ENCODE data around the gene AARS2.
A peak's percentile ranks its signal among the peaks of the same experiment; 100 is the strongest.

AARS2 gene

GRCh38 chr6:44255105-44255808, 57.9 kb downstream of the AARS2 start:
- Mint-ChIP-seq H3K9me3 (no peaks in the 10 kb centered on the region), H3K27me3 (ENCODE audit: low read depth) (no peaks in the 10 kb centered on the region), H3K4me3 (peak overlapping the region; percentile 85 to 90 (median 88)), H3K36me3 (ENCODE audit: low read depth) (peaks cover 50% of the 10 kb centered on the region), H3K4me1 (peaks cover 35% of the 10 kb centered on the region), H3K27ac (peak overlapping the region; percentile 19 to 72 (median 58))
- no peak for TF ChIP-seq CTCF (IDR thresholded peaks at IDR 0.05; ENCODE audit: unreplicated experiment in 3 of 3)

- TF ChIP-seq CTCF (IDR thresholded peaks at IDR 0.05; ENCODE audit: unreplicated experiment in 3 of 3), result no peak
- Mint-ChIP-seq H3K27me3 (ENCODE audit: low read depth) (no peaks in the 10 kb centered on the region), H3K36me3 (ENCODE audit: low read depth) (peaks cover 58% of the 10 kb centered on the region), H3K4me1 (peaks cover 42% of the 10 kb centered on the region), H3K9me3 (no peaks in the 10 kb centered on the region), H3K4me3 (peak overlapping the region; percentile 85 to 90 (median 88)), H3K27ac (peak overlapping the region; percentile 19 to 67 (median 58))
Observed at GRCh38 chr6:44254191-44255104, 58.7 kb downstream of the AARS2 start.

- peaks cover 64% of the 10 kb centered on the region for H3K36me3 Mint-ChIP-seq (ENCODE audit: low read depth)
- H3K27ac Mint-ChIP-seq, result no peak overlapping the region
- H3K4me3 Mint-ChIP-seq, result peak overlapping the region in 2 of 3 experiments; percentile 40 to 52
- peak; percentile 20 to 39 (median 24) for TF ChIP-seq CTCF (IDR thresholded peaks at IDR 0.05; ENCODE audit: unreplicated experiment in 3 of 3)
- peaks cover 49% of the 10 kb centered on the region for H3K4me1 Mint-ChIP-seq
- no peaks in the 10 kb centered on the region for H3K9me3 Mint-ChIP-seq
- no peaks in the 10 kb centered on the region for H3K27me3 Mint-ChIP-seq (ENCODE audit: low read depth)
Observed at GRCh38 chr6:44253307-44254101, 59.6 kb downstream of the AARS2 start.

GRCh38 chr6:44251576-44252524, 61.3 kb downstream of the AARS2 start:
- H3K9me3 Mint-ChIP-seq, result no peaks in the 10 kb centered on the region
- H3K27me3 Mint-ChIP-seq (ENCODE audit: low read depth), result peaks cover 4% of the 10 kb centered on the region
- H3K4me3 Mint-ChIP-seq, result peak overlapping the region; percentile 6 to 61 (median 34)

More at GRCh38 chr6:44251576-44252524, 61.3 kb downstream of the AARS2 start:
- Mint-ChIP-seq H3K4me1 (peaks cover 51% of the 10 kb centered on the region), H3K36me3 (ENCODE audit: low read depth) (peaks cover 71% of the 10 kb centered on the region), H3K27ac (no peak overlapping the region)
- TF ChIP-seq CTCF (IDR thresholded peaks at IDR 0.05; ENCODE audit: unreplicated experiment in 3 of 3), result no peak
